ENCODE results near the gene EMP1.

DNA sequence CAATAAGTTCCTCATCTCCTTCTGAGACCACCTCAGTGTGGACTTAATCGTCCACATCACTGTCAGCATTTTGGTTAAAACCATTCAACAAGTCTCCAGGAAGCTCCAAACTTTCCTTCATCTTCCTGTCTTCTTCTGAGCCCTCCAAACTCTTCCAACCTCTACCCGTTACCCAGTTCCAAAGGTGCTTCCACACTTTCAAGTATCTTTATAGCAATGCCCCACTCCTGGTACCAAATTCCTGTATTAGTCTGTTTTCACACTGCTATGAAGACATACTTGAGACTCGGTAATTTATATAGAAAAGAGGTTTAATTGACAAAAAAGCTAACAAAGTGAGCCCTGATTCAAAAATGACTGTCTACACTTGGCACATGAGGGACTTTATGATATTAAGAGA is 22.8 kb downstream of the EMP1 start:
- no peak for TF ChIP-seq ZBTB7A (IDR thresholded peaks at IDR 0.05; ENCODE audit: low read depth)
- TF ChIP-seq NFIC (IDR thresholded peaks at IDR 0.05), result no peak
- TF ChIP-seq, protein P1, sequence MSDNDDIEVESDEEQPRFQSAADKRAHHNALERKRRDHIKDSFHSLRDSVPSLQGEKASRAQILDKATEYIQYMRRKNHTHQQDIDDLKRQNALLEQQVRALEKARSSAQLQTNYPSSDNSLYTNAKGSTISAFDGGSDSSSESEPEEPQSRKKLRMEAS (IDR thresholded peaks at IDR 0.05), result no peak
- TF ChIP-seq, protein P2, sequence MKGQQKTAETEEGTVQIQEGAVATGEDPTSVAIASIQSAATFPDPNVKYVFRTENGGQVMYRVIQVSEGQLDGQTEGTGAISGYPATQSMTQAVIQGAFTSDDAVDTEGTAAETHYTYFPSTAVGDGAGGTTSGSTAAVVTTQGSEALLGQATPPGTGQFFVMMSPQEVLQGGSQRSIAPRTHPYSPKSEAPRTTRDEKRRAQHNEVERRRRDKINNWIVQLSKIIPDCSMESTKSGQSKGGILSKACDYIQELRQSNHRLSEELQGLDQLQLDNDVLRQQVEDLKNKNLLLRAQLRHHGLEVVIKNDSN (IDR thresholded peaks at IDR 0.05), result no peak
- TF ChIP-seq TCF12 (IDR thresholded peaks at IDR 0.05; ENCODE audit: low read depth), result no peak
- no peak for TF ChIP-seq EP300 (IDR thresholded peaks at IDR 0.05; ENCODE audit: borderline replicate concordance)
- TF ChIP-seq FOXM1 (IDR thresholded peaks at IDR 0.05; ENCODE audit: borderline replicate concordance, low read depth), result no peak
- no peak for TF ChIP-seq YY1 (IDR thresholded peaks at IDR 0.05; ENCODE audit: low read depth)
- no peak for TF ChIP-seq RAD21 (IDR thresholded peaks at IDR 0.05; ENCODE audit: low read depth)

Measured in Ishikawa (cell line).